GM21381 (cell line): ENCODE data around the gene SERPINA7.
"Not testable (repeated sequence)": the region's sequence is repeated elsewhere in the genome, so short reads cannot be mapped to it uniquely, and the experiment has no call there.

Experiments
- ATAC-seq: cut with Tn5 transposase; IDR thresholded peaks from one replicate; pipeline ENCODE4 v1.9.1; 2021; ENCODE audit warnings: mild to moderate bottlenecking, moderate library complexity; ENCODE audit not compliant: unreplicated experiment

SERPINA7 gene

GRCh38 chrX:106038625-106039024, at the start of gene SERPINA7:
Gene SERPINA7, minus strand, starts transcription at chrX:106038727. Its CDS starts 1,669 bp downstream, at chrX:106037058.
- ATAC-seq, result no peak

GRCh38 chrX:106069048-106069447, 30.5 kb upstream of the SERPINA7 start:
- ATAC-seq, result no peak

DNA sequence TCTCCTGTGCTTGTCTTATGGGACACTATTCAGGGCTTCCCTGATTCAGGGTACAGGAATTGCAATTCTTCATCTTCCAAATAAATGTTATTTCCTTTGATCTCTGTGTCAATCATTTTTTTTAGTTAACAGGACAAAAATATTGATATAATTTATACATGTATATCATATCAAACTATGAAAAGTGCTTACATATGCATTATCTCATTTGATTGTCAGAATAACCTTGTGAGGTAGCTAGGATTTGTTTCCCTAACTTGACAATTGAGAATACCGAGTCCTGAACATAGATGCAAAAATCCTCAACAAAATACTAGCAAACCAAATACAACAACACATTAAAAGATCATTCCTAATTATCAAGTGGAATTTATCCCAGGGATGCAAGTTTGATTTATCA, 11.5 kb upstream of the SERPINA7 start:
- no peak for ATAC-seq

- no peak for ATAC-seq
Measured at GRCh38 chrX:106042296-106042695, 3.8 kb upstream of the SERPINA7 start.

DNA sequence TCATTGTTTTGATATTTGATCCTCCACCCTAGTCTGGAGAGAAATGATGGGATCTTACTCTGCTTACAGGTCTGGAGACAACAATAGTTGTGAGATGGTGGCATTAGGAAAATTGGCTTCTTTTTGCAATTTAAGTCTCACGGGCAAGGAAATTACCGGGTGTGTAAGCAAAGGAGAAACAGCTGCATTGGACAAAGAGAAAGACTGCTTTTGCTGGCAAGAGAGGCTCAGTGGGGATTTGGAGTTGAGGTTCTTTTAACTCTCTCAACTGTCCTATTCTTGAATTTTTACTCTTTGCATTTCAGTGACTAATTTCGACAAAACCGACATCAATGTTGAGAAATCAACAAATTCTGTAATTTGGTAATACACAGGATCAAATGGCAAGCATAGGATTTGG, 2.3 kb upstream of the SERPINA7 start:
- ATAC-seq, result no peak

DNA sequence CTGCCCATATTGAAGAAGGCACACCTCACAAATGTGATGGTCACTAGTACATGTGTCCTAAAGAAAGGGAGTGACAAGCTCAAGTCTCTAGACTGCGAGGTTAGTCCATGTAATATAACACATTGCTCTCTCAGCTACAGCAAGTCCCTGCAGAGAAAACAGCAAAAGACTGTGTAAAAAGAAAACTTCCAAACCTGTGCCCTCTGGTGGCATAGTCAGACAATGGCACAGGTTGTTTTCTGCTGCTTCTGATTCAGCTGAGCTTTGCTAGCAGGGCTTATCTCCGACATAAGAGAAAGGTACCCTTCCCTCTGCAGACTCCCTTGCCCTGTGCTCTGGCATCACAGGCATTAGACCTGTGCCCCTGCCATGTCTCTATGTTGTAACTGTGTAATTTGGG, 1.4 kb upstream of the SERPINA7 start:
- ATAC-seq, result no peak

DNA sequence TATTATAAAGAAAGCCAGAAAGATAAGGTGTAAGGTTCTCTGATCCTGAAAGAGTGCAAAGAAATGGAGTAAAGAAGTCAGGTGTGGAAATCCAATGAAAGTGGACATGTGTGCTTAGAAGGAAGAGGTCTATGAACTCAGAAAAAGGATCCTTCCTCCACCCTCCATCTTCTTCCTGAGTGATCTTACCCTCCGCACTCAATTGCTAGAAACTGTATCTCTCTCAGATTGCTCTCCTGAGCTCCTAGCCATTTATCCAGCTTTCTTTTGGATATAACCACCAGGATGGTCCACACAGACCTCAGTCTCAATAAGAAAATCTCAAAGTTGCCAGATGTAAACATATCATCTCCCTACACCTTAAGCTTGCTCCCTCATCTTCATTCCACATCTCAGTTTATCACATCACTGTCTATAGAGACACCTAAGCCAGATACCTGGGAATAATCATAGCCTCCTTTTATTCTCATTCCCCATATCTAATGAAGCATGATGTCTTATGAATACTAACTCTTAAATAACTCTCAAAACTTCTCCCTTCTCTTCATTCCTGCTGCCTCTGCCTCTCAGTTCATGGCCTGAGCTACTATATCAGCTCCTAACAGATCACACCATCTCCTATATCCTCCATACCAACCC, 573 bp downstream of the SERPINA7 start:
- ATAC-seq, result no peak

DNA sequence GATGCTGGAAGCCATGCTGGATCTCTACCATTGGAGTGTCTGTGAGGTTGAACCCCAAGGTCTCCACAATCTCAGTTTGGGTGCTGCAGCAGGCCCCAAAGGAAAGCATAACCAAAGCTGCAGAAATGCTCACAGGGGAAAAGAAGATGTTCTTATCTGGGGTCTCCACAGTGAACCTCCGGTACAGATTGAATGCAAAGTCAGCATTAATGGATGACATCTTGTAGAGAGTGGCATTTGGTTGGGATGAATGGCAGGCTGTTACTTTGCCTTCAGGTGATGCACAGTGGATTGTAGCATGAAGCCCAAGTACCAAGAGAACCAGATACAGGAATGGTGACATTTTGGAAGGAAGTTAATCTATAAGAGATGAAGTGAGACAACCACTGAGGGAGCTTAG, 1.8 kb downstream of the SERPINA7 start:
- no peak for ATAC-seq

- ATAC-seq, result no peak
Measured at GRCh38 chrX:106035064-106035463, 3.5 kb downstream of the SERPINA7 start.

DNA sequence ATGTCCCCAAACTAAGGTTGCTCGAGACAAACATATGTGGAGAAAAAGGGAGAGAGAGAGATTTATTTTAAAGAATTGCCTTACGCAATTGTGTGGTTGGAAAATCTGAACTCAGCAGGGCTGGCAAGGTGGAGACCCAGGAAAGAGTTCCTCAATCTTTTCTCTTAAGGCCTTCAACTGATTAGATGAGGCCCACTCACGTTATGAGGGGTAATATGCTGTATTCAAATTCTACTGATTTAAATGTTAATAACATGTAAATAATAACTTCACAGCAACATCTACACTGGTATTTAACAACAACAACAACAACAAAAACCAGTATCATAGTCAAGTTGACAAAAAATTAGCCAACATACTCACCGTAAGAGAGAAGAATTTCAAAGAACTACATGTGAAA, 14.6 kb downstream of the SERPINA7 start:
- no peak for ATAC-seq

- no peak for ATAC-seq
Measured at GRCh38 chrX:106022238-106022637, 16.3 kb downstream of the SERPINA7 start.

- ATAC-seq, result no peak
Measured at GRCh38 chrX:106014119-106014775, 24.3 kb downstream of the SERPINA7 start.

DNA sequence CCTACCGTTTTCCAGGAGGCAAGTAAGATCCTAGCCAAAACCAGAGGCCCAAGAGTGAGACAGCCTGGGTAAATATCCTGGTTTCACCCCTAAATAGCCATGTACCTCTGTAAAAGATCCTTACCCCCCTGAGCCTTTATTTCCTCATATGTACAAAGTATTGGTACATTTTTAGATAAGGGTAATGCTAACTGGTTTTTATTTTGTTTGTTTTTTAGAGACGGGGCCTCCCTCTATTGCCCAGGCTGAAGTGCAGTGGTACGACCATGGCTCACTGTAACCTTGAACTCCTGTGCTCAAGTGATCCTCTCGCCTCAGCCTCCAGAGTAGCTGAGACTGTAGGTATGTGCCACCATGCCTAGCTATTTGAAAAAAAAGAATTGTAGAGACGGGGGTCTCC, 29.4 kb downstream of the SERPINA7 start:
- no peak for ATAC-seq

DNA sequence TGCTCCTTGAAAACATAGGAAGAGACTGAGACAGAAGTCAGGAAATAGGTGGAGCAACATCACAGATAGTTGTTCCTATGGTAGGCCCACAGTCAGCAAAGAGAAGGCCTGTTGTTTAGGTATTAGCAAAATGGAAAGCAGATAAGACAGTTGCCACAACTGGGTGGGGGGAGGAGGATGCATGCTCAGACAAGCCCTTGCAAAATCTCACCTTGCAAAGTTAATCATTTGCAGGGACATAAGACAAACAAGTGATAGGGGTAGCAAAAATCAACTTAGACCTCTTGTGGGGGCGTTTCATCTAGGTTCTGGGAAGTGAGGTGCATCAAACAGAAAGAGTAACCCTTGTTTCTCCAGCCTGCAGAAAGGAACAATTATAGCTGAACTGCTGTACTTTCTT, 30.7 kb downstream of the SERPINA7 start:
- ATAC-seq, result no peak

- no peak for ATAC-seq
Measured at GRCh38 chrX:106005684-106006083, 32.8 kb downstream of the SERPINA7 start.

- not testable (repeated sequence) for ATAC-seq
Measured at GRCh38 chrX:106000609-106001008, 37.9 kb downstream of the SERPINA7 start.

DNA sequence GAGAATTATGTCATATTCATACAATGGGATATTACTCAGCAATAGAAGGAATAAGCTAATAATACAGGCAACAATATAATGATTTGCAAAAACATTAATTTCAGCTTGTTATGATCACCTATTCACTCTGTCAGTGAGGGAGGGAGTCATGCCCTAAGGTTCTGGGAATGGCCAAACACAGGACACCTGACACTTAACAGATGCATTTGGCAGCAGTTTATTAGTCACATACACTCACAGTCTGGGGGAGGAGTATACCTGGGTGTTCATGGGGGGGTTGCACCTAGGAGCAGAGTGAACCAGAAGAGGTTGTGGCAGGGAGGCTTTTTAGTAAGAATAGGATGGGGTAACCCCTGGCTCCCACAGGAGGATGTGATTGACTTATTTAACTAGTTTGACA, 38.3 kb downstream of the SERPINA7 start:
- no peak for ATAC-seq

- no peak for ATAC-seq
Measured at GRCh38 chrX:105999294-105999693, 39.2 kb downstream of the SERPINA7 start.

DNA sequence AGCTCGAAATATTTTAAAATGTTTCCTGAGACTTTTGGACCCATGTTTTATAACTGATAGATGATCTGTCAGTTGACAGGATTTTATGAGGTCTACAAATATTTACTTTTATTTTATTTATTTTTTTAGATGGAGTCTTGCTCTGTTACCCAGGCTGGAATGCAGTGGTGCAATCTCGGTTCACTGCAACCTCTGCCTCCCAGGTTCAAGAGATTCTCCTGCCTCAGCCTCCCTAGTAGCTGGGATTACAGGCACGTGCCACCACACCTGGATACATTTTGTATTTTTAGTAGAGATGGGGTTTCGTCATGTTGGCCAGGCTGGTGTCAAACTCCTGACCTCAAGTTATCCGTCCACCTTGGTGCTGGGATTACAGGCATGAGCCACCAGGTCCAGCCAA, 50.0 kb downstream of the SERPINA7 start:
- ATAC-seq, result not testable (repeated sequence)
